ENCODE results near the gene PCDH9.

- TF ChIP-seq CTCF (IDR thresholded peaks at IDR 0.05) (no peak), POLR2A (IDR thresholded peaks at IDR 0.05) (no peak)
Observed at GRCh38 chr13:67120872-67121531, 109.1 kb downstream of the PCDH9 start.

All from Peyer's patch (tissue), 4 donors.